Astrocyte (in vitro differentiated cells and primary cell): ENCODE results near the gene NUCKS1.

Experiments used
- EZH2 ChIP-seq: IDR thresholded peaks from 2 replicates; pipeline ENCODE4 v1.6.1; 2012; ENCODE audit warnings: mild to moderate bottlenecking, low read length, inconsistent platforms; ENCODE audit not compliant: insufficient read depth
- TF ChIP-seq, protein P1 (sequence below): IDR thresholded peaks from 2 replicates; pipeline ENCODE4 v1.5.1; 2011; ENCODE audit warnings: low read depth, mild to moderate bottlenecking, inconsistent platforms, low read length, moderate library complexity; ENCODE audit not compliant: insufficient read depth

GRCh38 chr1:205733438-205734175 is 16.4 kb downstream of the NUCKS1 start:
- TF ChIP-seq, protein P1, sequence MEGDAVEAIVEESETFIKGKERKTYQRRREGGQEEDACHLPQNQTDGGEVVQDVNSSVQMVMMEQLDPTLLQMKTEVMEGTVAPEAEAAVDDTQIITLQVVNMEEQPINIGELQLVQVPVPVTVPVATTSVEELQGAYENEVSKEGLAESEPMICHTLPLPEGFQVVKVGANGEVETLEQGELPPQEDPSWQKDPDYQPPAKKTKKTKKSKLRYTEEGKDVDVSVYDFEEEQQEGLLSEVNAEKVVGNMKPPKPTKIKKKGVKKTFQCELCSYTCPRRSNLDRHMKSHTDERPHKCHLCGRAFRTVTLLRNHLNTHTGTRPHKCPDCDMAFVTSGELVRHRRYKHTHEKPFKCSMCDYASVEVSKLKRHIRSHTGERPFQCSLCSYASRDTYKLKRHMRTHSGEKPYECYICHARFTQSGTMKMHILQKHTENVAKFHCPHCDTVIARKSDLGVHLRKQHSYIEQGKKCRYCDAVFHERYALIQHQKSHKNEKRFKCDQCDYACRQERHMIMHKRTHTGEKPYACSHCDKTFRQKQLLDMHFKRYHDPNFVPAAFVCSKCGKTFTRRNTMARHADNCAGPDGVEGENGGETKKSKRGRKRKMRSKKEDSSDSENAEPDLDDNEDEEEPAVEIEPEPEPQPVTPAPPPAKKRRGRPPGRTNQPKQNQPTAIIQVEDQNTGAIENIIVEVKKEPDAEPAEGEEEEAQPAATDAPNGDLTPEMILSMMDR, result no peak
- no peak for TF ChIP-seq EZH2
